Kidney (tissue), 14 donors: ENCODE data around the gene RAC3. TPM values are rescaled to one million over a fixed set of nuclear protein-coding genes. Genes with fewer than 3 reads are reported as not detected.
A peak's percentile ranks its signal among the peaks of the same experiment; 100 is the strongest.

Experiments used
- DNase-seq, 5 donors: peaks; one replicate each; pipeline ENCODE4 v3.0.0-alpha.2; 2013 to 2020
- FAIRE-seq: peaks from 2 replicates; lab custom pipeline; 2012; peaks lifted over from hg19 to GRCh38; lab: Jason Lieb, UNC
- H3K27ac ChIP-seq, 2 donors: one replicate each; pipeline ENCODE4 v1.7.0; 2013; ENCODE audit warnings: low read depth in 2 of 2, low read length in 2 of 2, inconsistent platforms in 1 of 2
- H3K27me3 ChIP-seq: one replicate; pipeline ENCODE4 v1.7.1; 2013; ENCODE audit warnings: low read length, inconsistent platforms; ENCODE audit not compliant: control insufficient read depth, insufficient read depth
- H3K36me3 ChIP-seq, 3 donors: one replicate each; pipeline versions ENCODE4 v1.7.0 to v1.7.1; 2013; ENCODE audit warnings: low read length in 3 of 3, control low read depth in 1 of 3, inconsistent platforms in 1 of 3; ENCODE audit not compliant: insufficient read depth in 3 of 3, control insufficient read depth in 2 of 3
- H3K4me1 ChIP-seq, 3 donors: one replicate each; pipeline versions ENCODE4 v1.7.0 to v1.7.1; 2013; ENCODE audit warnings: low read length in 3 of 3, inconsistent platforms in 1 of 3, low read depth in 1 of 3; ENCODE audit not compliant: control insufficient read depth in 2 of 3, insufficient read depth in 2 of 3
- H3K4me3 ChIP-seq, 3 donors: one replicate each; pipeline versions ENCODE4 v1.7.0 to v1.8.1; 2013; ENCODE audit warnings: low read length in 3 of 3, control low read depth in 1 of 3, inconsistent platforms in 1 of 3
- H3K9ac ChIP-seq, 3 donors: one replicate each; pipeline versions ENCODE4 v1.7.0 to v1.7.1; 2013; ENCODE audit warnings: low read length in 3 of 3, control low read depth in 1 of 3, inconsistent platforms in 1 of 3
- H3K9me3 ChIP-seq, 3 donors: one replicate each; pipeline versions ENCODE4 v1.7.0 to v1.7.1; 2013; ENCODE audit warnings: low read length in 3 of 3, control low read depth in 1 of 3, inconsistent platforms in 1 of 3; ENCODE audit not compliant: control insufficient read depth in 2 of 3, insufficient read depth in 1 of 3
- intact Hi-C: fragments of 100-400 bp; cut with DNase I; formaldehyde crosslinking; loops from one replicate; pipeline ENCODE4 v1.11.1; 2022
- polyA plus RNA-seq: library from polyadenylated mRNA; stranded (reverse); fragments of 350-450 nt; fragmentation: Illumina TruSeq; extraction: RNeasy Lipid Tissue Mini Kit (QIAGEN cat#74804); gene quantifications from one replicate; pipeline ENCODE4 v1.2.3, GENCODE V29; 2014; ENCODE audit warnings: low read depth, low replicate concordance; ENCODE audit not compliant: insufficient read depth
- total RNA-seq: library from RNA; stranded (reverse); fragmentation: NEBNext Ultra II Directional; extraction: Animal tissue kit (Norgen Biotek cat#: 25700); gene quantifications from one replicate; pipeline ENCODE4 v1.2.1, GENCODE V29; 2021
- TF ChIP-seq, protein P1 (sequence below): IDR thresholded peaks from 3 replicates; pipeline ENCODE4 v1.5.1; 2012; ENCODE audit warnings: mild to moderate bottlenecking, moderate library complexity, borderline replicate concordance; ENCODE audit not compliant: insufficient read depth; ENCODE audit errors: extremely low read depth
- donor health status: control.
- donor health status: control.
- donor health status: control.
- donor health status: control.
- donor health status: control.
- donor health status: DM: yes; HTN: yes; CAD: no.
- donor health status: Normal renal cell carcinoma (clear cell type).

RAC3 gene
- total and polyA plus RNA-seq, 2 donors from 2014 or later, result 2.6 to 13.1 TPM

- Histone ChIP-seq H3K36me3 (no peaks in the 10 kb centered on the region), H3K4me1 (peaks cover 0 to 9% (median 0%) of the 10 kb centered on the region in 3 donors), H3K9ac (no peak overlapping the region), H3K4me3 (no peak overlapping the region), H3K27ac (no peak overlapping the region), H3K9me3 (no peaks in the 10 kb centered on the region), H3K27me3 (no peaks in the 10 kb centered on the region)
- intact Hi-C loops, result no loop called here
- TF ChIP-seq, protein P1, sequence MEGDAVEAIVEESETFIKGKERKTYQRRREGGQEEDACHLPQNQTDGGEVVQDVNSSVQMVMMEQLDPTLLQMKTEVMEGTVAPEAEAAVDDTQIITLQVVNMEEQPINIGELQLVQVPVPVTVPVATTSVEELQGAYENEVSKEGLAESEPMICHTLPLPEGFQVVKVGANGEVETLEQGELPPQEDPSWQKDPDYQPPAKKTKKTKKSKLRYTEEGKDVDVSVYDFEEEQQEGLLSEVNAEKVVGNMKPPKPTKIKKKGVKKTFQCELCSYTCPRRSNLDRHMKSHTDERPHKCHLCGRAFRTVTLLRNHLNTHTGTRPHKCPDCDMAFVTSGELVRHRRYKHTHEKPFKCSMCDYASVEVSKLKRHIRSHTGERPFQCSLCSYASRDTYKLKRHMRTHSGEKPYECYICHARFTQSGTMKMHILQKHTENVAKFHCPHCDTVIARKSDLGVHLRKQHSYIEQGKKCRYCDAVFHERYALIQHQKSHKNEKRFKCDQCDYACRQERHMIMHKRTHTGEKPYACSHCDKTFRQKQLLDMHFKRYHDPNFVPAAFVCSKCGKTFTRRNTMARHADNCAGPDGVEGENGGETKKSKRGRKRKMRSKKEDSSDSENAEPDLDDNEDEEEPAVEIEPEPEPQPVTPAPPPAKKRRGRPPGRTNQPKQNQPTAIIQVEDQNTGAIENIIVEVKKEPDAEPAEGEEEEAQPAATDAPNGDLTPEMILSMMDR, result no peak
- FAIRE-seq (no peak), DNase-seq (peak in 2 of 5 donors; percentile 59 to 64)
Observed at GRCh38 chr17:81999587-81999975, 31.9 kb upstream of the RAC3 start.

GRCh38 chr17:81999976-82000802 is 31.3 kb upstream of the RAC3 start:
- TF ChIP-seq, protein P1, result no peak
- Histone ChIP-seq H3K27ac (no peak overlapping the region), H3K4me3 (no peak overlapping the region), H3K9ac (no peak overlapping the region), H3K4me1 (peaks cover 0 to 9% (median 0%) of the 10 kb centered on the region in 3 donors), H3K9me3 (no peaks in the 10 kb centered on the region), H3K36me3 (no peaks in the 10 kb centered on the region), H3K27me3 (no peaks in the 10 kb centered on the region)
- no peak for FAIRE-seq
- peak in 3 of 5 donors; percentile 51 to 71 (median 54) for DNase-seq
- intact Hi-C loops, result no loop called here

GRCh38 chr17:82000803-82001570 is 30.5 kb upstream of the RAC3 start:
- no peak overlapping the region for H3K9ac ChIP-seq
- H3K27ac ChIP-seq, result no peak overlapping the region
- H3K9me3 ChIP-seq, result no peaks in the 10 kb centered on the region
- no peaks in the 10 kb centered on the region for H3K36me3 ChIP-seq
- intact Hi-C loops, result no loop called here
- TF ChIP-seq, protein P1, result no peak
- no peaks in the 10 kb centered on the region for H3K27me3 ChIP-seq
- FAIRE-seq (no peak), DNase-seq (peak; percentile 55 to 80 (median 68))
- peaks cover 0 to 9% (median 0%) of the 10 kb centered on the region in 3 donors for H3K4me1 ChIP-seq
- H3K4me3 ChIP-seq, result no peak overlapping the region
